ENCODE measurements around the gene CBLB. TPM values are rescaled to one million over a fixed set of nuclear protein-coding genes. Genes with fewer than 3 reads are reported as not detected.

The CBLB gene
- total RNA-seq, 2 experiments from 2014 or later = 24.5 to 38.5 TPM

GRCh38 chr3:105783631-105784030 lies 85.2 kb downstream of the CBLB start:
- TF ChIP-seq CTCF (conservative IDR thresholded peaks at IDR 0.05; ENCODE audit: low read length) (no peak), EZH2phosphoT487 (IDR thresholded peaks at IDR 0.05; ENCODE audit: borderline replicate concordance, low read depth, low read length) (no peak)
- no peaks in the 10 kb centered on the region for H3K4me1 ChIP-seq (ENCODE audit: insufficient read depth, low read length, poor library complexity, severe bottlenecking)
- intact Hi-C loops (cut with micrococcal nuclease; ENCODE audit: unreplicated experiment) = no loop called here

GRCh38 chr3:105781871-105782270 lies 86.9 kb downstream of the CBLB start:
- H3K4me1 ChIP-seq (ENCODE audit: insufficient read depth, low read length, poor library complexity, severe bottlenecking) = no peaks in the 10 kb centered on the region
- CTCF ChIA-PET (ENCODE audit: unreplicated experiment) = no interaction called here
- no peak overlapping the region for H3K27ac ChIP-seq (ENCODE audit: low read depth, low read length, poor library complexity, severe bottlenecking)
- TF ChIP-seq CTCF (conservative IDR thresholded peaks at IDR 0.05; ENCODE audit: low read length) (no peak), EZH2phosphoT487 (IDR thresholded peaks at IDR 0.05; ENCODE audit: borderline replicate concordance, low read depth, low read length) (no peak)
- no peak for DNase-seq (ENCODE audit: low spot score)
- H3K4me3 ChIP-seq (ENCODE audit: low read depth, low read length, poor library complexity, severe bottlenecking) = no peak overlapping the region
- intact Hi-C loops (cut with micrococcal nuclease; ENCODE audit: unreplicated experiment) = no loop called here
- H3K9me3 ChIP-seq (ENCODE audit: low read length) = no peaks in the 10 kb centered on the region
- H3K79me2 ChIP-seq (ENCODE audit: insufficient read depth, low read depth, low read length) = no peaks in the 10 kb centered on the region
- POLR2A ChIA-PET = interaction anchor here (0.5 to 1.8 kb wide), 3 partner anchors 16 to 231 kb away, joined by 3 to 4 read pairs (median 3); no protein-coding TSS in a partner anchor
- H2AFZ ChIP-seq (ENCODE audit: low read length) = no peak overlapping the region
- H3K9me2 ChIP-seq (ENCODE audit: insufficient read depth, low read length) = no peaks in the 10 kb centered on the region
- H3K36me3 ChIP-seq (ENCODE audit: insufficient read depth, low read length) = no peaks in the 10 kb centered on the region
- no peaks in the 10 kb centered on the region for H4K20me1 ChIP-seq (ENCODE audit: insufficient read depth, low read length)
- BruUV-seq (replicated peaks) = no TSS peak
- no peak overlapping the region for H3K4me2 ChIP-seq (ENCODE audit: low read length)

More at GRCh38 chr3:105783631-105784030, 85.2 kb downstream of the CBLB start:
- Histone ChIP-seq H3K4me2 (ENCODE audit: low read length) (no peak overlapping the region), H3K36me3 (ENCODE audit: insufficient read depth, low read length) (no peaks in the 10 kb centered on the region), H3K79me2 (ENCODE audit: insufficient read depth, low read depth, low read length) (no peaks in the 10 kb centered on the region), H2AFZ (ENCODE audit: low read length) (no peak overlapping the region), H3K9me3 (ENCODE audit: low read length) (no peaks in the 10 kb centered on the region), H3K4me3 (ENCODE audit: low read depth, low read length, poor library complexity, severe bottlenecking) (no peak overlapping the region), H3K9me2 (ENCODE audit: insufficient read depth, low read length) (no peaks in the 10 kb centered on the region), H3K27ac (ENCODE audit: low read depth, low read length, poor library complexity, severe bottlenecking) (no peak overlapping the region), H4K20me1 (ENCODE audit: insufficient read depth, low read length) (no peaks in the 10 kb centered on the region)
- CTCF ChIA-PET (ENCODE audit: unreplicated experiment) = no interaction called here
- POLR2A ChIA-PET = interaction anchor here (0.6 to 1.4 kb wide), 3 partner anchors 14 to 43 kb away, joined by 4 to 7 read pairs (median 6); no protein-coding TSS in a partner anchor
- DNase-seq (ENCODE audit: low spot score) = no peak
- BruUV-seq (replicated peaks) = no TSS peak

GRCh38 chr3:105780107-105780506 lies 88.7 kb downstream of the CBLB start:
- Histone ChIP-seq H3K4me2 (ENCODE audit: low read length) (no peak overlapping the region), H3K9me3 (ENCODE audit: low read length) (no peaks in the 10 kb centered on the region), H3K79me2 (ENCODE audit: insufficient read depth, low read depth, low read length) (no peaks in the 10 kb centered on the region), H4K20me1 (ENCODE audit: insufficient read depth, low read length) (no peaks in the 10 kb centered on the region), H2AFZ (ENCODE audit: low read length) (no peak overlapping the region), H3K4me1 (ENCODE audit: insufficient read depth, low read length, poor library complexity, severe bottlenecking) (no peaks in the 10 kb centered on the region), H3K27ac (ENCODE audit: low read depth, low read length, poor library complexity, severe bottlenecking) (no peak overlapping the region), H3K9me2 (ENCODE audit: insufficient read depth, low read length) (no peaks in the 10 kb centered on the region), H3K4me3 (ENCODE audit: low read depth, low read length, poor library complexity, severe bottlenecking) (no peak overlapping the region), H3K36me3 (ENCODE audit: insufficient read depth, low read length) (no peaks in the 10 kb centered on the region)
- no TSS peak for BruUV-seq (replicated peaks)
- POLR2A ChIA-PET = interaction anchor here (1.2 kb wide), 1 partner anchor 12 kb away, joined by 5 read pairs; no protein-coding TSS in a partner anchor
- TF ChIP-seq EZH2phosphoT487 (IDR thresholded peaks at IDR 0.05; ENCODE audit: borderline replicate concordance, low read depth, low read length) (no peak), CTCF (conservative IDR thresholded peaks at IDR 0.05; ENCODE audit: low read length) (no peak)
- CTCF ChIA-PET (ENCODE audit: unreplicated experiment) = no interaction called here
- intact Hi-C loops (cut with micrococcal nuclease; ENCODE audit: unreplicated experiment) = no loop called here
- DNase-seq (ENCODE audit: low spot score) = no peak

Measured in OCI-LY7 (cell line).